GM12878 (cell line): ENCODE data around the gene SCP2.

Experiments
- BRCA1 ChIP-seq: IDR thresholded peaks from 2 replicates; pipeline ENCODE4 v1.6.1; 2011; ENCODE audit warnings: low read depth, low read length, improper control_type of control experiment
- CREB1 ChIP-seq: IDR thresholded peaks from 2 replicates; pipeline ENCODE4 v1.6.1; 2012; ENCODE audit warnings: low read depth, mild to moderate bottlenecking, inconsistent platforms
- EP300 ChIP-seq, 2 experiments: fragments of 150-350 bp in 1 of 2; IDR thresholded peaks; 2 replicates each; pipeline ENCODE4 v1.6.1; 2011 to 2012; ENCODE audit warnings: low read depth in 2 of 2, low read length in 2 of 2, borderline replicate concordance in 1 of 2, improper control_type of control experiment in 1 of 2, inconsistent platforms in 1 of 2; ENCODE audit not compliant: control insufficient read depth in 1 of 2
- MYB ChIP-seq: fragments of 150-350 bp; IDR thresholded peaks from 2 replicates; pipeline ENCODE4 v1.6.1; 2014; ENCODE audit warnings: mild to moderate bottlenecking, low read depth, low read length, borderline replicate concordance
- MYC ChIP-seq: IDR thresholded peaks from 2 replicates; pipeline ENCODE4 v1.6.1; 2011; ENCODE audit warnings: mild to moderate bottlenecking, low read length, moderate library complexity, inconsistent platforms; ENCODE audit not compliant: insufficient read depth, insufficient replicate concordance, insufficient read length, severe bottlenecking
- POLR2AphosphoS5 ChIP-seq: IDR thresholded peaks from 2 replicates; pipeline ENCODE4 v1.6.1; 2011; ENCODE audit warnings: mild to moderate bottlenecking, low read length, inconsistent platforms
- RAD21 ChIP-seq: IDR thresholded peaks from 2 replicates; pipeline ENCODE4 v1.6.1; 2011; ENCODE audit warnings: mild to moderate bottlenecking, low read depth, low read length, moderate library complexity; ENCODE audit not compliant: insufficient read depth
- RCOR1 ChIP-seq: conservative IDR thresholded peaks from 2 replicates; pipeline ENCODE4 v1.6.1; 2012; ENCODE audit warnings: low read depth, low read length, improper control_type of control experiment
- RELA ChIP-seq: fragments of 450-650 bp; IDR thresholded peaks from 2 replicates; pipeline ENCODE4 v1.8.0; 2014; ENCODE audit warnings: borderline replicate concordance; ENCODE audit not compliant: partially characterized antibody
- SIN3A ChIP-seq: IDR thresholded peaks from 2 replicates; pipeline ENCODE4 v1.6.1; 2012; ENCODE audit warnings: low read depth, low read length, improper control_type of control experiment
- SIX5 ChIP-seq: IDR thresholded peaks from 2 replicates; pipeline ENCODE4 v1.6.1; 2011; ENCODE audit warnings: mild to moderate bottlenecking, low read depth, low read length, moderate library complexity; ENCODE audit not compliant: severe bottlenecking
- ZNF24 ChIP-seq: fragments of 450-650 bp; IDR thresholded peaks from 2 replicates; pipeline ENCODE4 v1.6.1; 2017; ENCODE audit warnings: antibody characterized with exemption, mild to moderate bottlenecking
- TF ChIP-seq, protein P1 (sequence below), 3 experiments: IDR thresholded peaks in 2 of 3; conservative IDR thresholded peaks in 1 of 3; 2 replicates each; pipeline ENCODE4 v1.5.1; 2011; ENCODE audit warnings: low read depth in 3 of 3, low read length in 3 of 3, mild to moderate bottlenecking in 3 of 3, control low read depth in 2 of 3, moderate library complexity in 2 of 3, inconsistent platforms in 1 of 3, mixed read lengths in 1 of 3; ENCODE audit not compliant: control insufficient read depth in 2 of 3, insufficient read depth in 1 of 3; ENCODE audit errors: extremely low read depth in 1 of 3
- TF ChIP-seq, protein P2 (sequence below): IDR thresholded peaks from 2 replicates; pipeline ENCODE4 v1.6.1; 2012; ENCODE audit warnings: low read length, inconsistent platforms

DNA sequence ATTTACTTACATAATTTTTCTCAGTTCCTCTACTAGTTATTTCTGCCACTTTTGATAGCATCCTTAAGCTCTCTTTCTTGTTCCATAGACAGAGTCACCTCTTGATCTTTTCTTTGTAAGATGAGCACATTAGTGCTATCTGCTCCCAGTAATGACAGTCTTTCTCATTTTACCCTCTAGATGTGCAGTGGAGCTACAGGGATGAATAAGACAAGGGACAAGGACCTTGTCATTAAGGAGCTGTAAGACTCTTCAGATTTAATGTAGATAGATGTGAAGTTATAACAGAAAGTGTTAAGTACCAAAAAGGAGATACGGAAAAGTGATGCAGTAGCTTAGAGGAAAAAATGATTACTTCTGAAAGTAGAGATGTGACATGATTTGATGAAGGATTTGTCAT is 20.4 kb downstream of the SCP2 start:
- TF ChIP-seq, protein P1, sequence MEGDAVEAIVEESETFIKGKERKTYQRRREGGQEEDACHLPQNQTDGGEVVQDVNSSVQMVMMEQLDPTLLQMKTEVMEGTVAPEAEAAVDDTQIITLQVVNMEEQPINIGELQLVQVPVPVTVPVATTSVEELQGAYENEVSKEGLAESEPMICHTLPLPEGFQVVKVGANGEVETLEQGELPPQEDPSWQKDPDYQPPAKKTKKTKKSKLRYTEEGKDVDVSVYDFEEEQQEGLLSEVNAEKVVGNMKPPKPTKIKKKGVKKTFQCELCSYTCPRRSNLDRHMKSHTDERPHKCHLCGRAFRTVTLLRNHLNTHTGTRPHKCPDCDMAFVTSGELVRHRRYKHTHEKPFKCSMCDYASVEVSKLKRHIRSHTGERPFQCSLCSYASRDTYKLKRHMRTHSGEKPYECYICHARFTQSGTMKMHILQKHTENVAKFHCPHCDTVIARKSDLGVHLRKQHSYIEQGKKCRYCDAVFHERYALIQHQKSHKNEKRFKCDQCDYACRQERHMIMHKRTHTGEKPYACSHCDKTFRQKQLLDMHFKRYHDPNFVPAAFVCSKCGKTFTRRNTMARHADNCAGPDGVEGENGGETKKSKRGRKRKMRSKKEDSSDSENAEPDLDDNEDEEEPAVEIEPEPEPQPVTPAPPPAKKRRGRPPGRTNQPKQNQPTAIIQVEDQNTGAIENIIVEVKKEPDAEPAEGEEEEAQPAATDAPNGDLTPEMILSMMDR (IDR thresholded peaks at IDR 0.05 in 2 of 3, conservative IDR thresholded peaks at IDR 0.05 in 1 of 3; ENCODE audit: control insufficient read depth in 2 of 3, extremely low read depth in 1 of 3, insufficient read depth in 1 of 3, low read depth in 3 of 3, low read length in 3 of 3) = no peak
- TF ChIP-seq, protein P2, sequence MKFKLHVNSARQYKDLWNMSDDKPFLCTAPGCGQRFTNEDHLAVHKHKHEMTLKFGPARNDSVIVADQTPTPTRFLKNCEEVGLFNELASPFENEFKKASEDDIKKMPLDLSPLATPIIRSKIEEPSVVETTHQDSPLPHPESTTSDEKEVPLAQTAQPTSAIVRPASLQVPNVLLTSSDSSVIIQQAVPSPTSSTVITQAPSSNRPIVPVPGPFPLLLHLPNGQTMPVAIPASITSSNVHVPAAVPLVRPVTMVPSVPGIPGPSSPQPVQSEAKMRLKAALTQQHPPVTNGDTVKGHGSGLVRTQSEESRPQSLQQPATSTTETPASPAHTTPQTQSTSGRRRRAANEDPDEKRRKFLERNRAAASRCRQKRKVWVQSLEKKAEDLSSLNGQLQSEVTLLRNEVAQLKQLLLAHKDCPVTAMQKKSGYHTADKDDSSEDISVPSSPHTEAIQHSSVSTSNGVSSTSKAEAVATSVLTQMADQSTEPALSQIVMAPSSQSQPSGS = no peak
- TF ChIP-seq ZNF24 (no peak), BRCA1 (no peak), POLR2AphosphoS5 (no peak), MYC (no peak), RELA (no peak), EP300 (IDR thresholded peaks at IDR 0.05; ENCODE audit: borderline replicate concordance in 1 of 2, control insufficient read depth in 1 of 2, low read depth in 2 of 2, low read length in 2 of 2) (no peak), RAD21 (no peak), CREB1 (no peak), RCOR1 (no peak), SIX5 (no peak), MYB (no peak), SIN3A (no peak)
